ENCODE measurements around the gene RNF32. TPM values are rescaled to one million over a fixed set of nuclear protein-coding genes. Genes with fewer than 3 reads are reported as not detected.
"Not testable (repeated sequence)": the region's sequence is repeated elsewhere in the genome, so short reads cannot be mapped to it uniquely, and the experiment has no call there.

The RNF32 gene
- total RNA-seq, 1 donor from 2014 or later, result 1.8 TPM

- DNase-seq (ENCODE audit: low spot score), result no peak
Observed at GRCh38 chr7:156675721-156676120, 35.1 kb downstream of the RNF32 start.

- no peak for DNase-seq (ENCODE audit: low spot score)
Observed at GRCh38 chr7:156676263-156676662, 35.7 kb downstream of the RNF32 start.

- DNase-seq (ENCODE audit: low spot score), result no peak
Observed at GRCh38 chr7:156677374-156678054, 36.9 kb downstream of the RNF32 start.

DNA sequence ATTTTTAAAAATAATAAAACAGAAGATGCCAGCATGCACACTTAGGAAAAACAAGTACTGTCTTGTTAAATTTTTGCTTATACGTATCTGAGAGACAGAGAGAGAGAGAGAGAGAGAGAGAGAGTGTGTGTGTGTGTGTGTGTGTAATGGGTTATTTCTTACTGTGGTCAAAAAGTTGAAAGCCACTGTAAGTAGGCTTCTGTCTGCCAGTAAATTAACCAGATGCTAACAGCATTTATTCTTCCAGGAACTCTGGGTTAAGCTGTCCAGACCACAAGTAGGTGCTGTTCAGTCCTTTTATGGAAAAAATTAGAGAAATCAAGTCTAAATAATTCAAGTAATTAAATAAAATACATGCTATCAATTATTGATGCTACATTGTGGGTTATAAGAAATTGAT lies 39.7 kb downstream of the RNF32 start:
- no peak for DNase-seq (ENCODE audit: low spot score)

GRCh38 chr7:156682928-156683327 lies 42.4 kb downstream of the RNF32 start:
- DNase-seq (ENCODE audit: low spot score), result no peak

GRCh38 chr7:156684251-156684650 lies 43.7 kb downstream of the RNF32 start:
- DNase-seq (ENCODE audit: low spot score), result no peak

- no peak for DNase-seq (ENCODE audit: low spot score)
Observed at GRCh38 chr7:156684661-156685060, 44.1 kb downstream of the RNF32 start.

DNA sequence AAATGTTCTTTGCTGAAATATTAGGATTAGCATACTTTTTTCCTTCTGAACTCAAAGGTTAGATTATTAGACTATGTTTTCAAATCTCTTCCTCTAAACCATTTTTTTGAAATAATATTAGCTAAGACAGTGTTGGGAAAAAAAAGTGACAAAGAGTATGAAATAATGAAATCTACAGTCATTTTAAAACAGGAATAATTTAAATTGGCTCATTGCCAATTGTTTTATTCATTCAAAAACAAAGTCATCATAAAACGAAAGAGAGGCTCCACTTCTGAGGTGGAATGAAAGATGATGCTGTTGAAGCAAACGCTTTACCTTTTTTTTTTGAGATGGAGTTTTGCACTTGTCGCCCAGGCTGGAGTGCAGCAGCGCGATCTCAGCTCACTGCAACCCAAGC lies 51.2 kb downstream of the RNF32 start:
- no peak for DNase-seq (ENCODE audit: low spot score)

DNA sequence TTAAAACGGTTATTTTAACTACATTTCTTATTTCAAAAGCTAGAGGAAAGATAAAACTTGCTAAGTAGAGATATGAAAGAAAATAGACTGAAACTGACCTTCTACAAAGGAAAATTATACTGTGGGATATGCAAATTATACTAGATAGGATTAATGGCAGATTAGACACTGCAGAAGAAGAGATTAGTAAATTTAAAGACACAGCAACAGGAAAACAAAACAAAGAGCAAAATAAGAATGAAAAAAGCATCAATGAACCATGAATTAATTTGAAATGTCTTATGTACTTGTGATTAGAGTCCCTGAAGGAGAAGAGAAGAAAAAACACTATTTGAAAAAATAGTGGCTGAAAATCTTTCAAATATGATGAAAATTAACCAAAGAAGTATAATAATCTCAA lies 52.3 kb downstream of the RNF32 start:
- no peak for DNase-seq (ENCODE audit: low spot score)

DNA sequence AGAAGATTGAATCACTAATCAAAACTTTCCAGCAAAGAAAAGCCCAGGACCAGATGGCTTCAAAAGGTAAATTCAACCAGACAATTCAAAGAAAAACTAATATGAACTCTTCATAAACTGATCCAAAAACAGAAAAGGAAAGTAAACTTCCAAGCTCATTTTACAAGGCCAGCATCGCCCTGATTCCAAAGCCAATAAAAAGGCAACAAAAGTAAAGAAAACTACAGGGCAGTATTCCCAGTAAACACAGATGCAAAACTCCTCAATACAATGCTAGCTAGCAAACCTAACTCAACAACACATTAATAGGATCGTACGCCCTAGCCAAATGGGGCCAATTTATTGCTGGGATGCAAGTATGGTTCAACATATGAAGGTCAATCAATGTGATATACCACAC lies 53.1 kb downstream of the RNF32 start:
- DNase-seq (ENCODE audit: low spot score), result no peak

DNA sequence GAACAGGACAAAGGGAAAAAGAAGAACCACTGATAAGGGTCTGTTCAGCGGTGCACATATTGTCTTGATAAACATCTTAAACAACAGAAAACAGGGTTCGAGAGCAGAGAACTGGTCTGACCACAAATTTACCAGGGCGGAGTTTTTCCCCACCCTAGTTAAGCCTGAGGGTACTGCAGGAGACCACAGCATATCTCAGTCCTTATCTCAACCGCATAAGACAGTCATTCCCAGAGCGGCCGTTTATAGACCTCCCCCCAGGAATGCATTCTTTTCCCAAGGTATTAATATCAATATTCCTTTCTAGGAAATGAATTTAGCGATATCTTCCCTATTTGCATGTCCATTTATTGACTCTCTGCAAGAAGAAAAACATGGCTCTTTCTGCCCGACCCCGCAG lies 56.7 kb downstream of the RNF32 start:
- DNase-seq (ENCODE audit: low spot score), result not testable (repeated sequence)

DNA sequence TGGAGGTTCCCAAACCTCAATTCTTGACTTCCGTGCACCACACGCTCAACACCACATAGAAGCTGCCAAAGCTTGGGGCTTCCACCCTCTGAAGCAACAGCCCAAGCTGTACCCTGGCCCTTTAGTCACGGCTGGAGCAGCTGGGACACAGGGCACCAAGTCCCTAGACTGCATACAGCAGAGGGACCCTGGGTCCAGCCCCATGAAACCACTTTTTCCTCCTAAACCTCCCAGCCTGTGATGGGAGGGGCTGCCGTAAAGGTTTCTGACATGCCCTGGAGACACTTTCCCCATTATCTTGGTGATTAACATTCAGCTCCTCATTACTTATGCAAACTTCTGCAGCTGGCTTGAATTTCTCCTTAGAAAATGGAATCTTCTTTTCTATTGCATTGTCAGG lies 57.9 kb downstream of the RNF32 start:
- not testable (repeated sequence) for DNase-seq (ENCODE audit: low spot score)

GRCh38 chr7:156701787-156702186 lies 61.2 kb downstream of the RNF32 start:
- DNase-seq (ENCODE audit: low spot score), result not testable (repeated sequence)

DNA sequence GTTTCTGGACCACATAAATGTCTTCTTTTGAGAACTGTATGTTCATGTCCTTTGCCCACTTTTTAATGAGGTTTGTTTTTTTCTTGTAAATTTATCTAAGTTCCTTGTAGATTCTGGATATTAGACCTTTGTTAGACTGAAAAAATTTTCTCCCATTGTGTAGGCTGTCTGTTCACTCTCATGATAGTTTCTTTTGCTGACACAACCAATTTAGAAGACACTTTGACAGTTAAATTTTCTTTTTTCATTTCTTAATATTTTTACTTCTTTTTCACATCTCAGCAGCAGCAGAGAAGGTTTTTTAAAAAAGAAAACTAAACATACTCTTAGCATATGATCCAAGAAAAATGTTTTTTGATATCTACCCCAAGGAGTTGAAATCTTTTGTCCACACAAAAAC lies 61.8 kb downstream of the RNF32 start:
- DNase-seq (ENCODE audit: low spot score), result no peak

GRCh38 chr7:156703209-156703608 lies 62.6 kb downstream of the RNF32 start:
- DNase-seq (ENCODE audit: low spot score), result no peak

GRCh38 chr7:156703773-156704482 lies 63.4 kb downstream of the RNF32 start:
- DNase-seq (ENCODE audit: low spot score), result no peak

DNA sequence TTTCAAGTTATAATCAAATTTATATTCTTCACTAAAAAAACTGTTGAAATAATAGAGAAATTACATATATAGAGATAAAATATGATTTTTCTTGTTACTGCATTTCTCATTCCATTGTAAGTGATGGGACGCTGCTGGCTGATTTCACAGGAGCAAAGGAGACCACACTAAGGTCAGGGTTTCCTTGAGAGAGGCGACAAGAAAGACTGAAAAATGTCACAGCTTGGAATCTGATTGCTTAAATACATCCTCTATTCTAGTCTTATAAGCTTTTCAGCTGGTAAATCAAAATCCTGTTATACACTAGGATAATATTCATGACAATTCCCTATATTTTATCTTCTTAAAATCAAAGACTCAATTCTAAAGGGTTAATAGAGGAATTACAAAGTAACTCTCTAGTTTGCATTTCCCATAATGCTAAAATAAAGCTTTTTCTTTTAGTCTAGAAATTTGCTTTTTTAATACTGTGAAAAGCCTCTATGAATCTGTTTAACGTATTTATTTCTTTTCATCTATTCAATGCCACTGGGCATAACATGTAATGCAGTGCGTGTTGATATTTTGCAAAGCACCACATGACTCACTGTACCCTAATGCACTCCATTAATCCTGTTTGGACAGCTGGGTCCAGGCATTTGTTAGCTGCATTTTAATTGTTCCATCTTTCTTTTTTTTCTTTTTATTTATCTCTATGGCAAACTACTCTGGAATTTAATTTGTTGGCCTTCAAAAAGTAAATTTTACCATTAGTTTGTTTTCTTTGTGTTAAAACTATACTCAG lies 81.7 kb downstream of the RNF32 start:
- no peak for DNase-seq (ENCODE audit: low spot score)

DNA sequence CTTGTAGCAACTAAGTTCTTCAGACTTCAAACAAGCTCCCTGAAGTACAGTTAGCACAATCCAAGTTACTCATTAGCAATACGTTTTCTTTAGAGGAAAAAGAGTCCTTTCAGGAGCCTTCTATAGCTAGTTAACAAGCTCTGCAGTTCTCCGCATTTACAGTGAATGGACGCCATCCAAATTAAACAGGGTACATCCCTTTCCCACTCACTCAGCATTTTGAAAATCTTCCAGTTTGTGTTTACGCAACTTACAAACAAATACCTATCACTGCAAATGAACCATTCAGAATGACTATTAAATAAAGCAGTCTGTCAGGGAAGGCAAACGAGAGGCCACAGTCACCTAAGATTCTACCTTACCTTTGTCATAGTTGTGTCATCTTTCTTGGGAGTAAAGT lies 84.5 kb downstream of the RNF32 start:
- DNase-seq (ENCODE audit: low spot score), result no peak

DNA sequence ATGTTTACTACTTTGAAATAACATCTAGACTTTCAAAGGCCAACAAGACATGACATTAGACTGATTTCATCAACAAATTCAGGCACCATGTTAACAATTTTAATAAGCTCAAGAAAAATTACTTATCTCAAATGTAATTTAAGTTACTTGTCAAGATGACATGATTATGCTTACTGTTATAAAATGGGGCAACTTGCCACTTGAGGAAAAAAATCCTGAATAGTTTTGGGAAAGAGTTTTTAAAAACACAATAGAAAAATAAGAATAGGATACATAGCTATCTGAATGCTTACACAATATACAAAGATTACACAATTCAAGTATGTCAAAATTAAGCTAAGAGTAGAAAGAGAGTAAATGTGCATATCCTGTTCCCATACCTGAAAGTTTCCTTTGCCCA lies 85.4 kb downstream of the RNF32 start:
- no peak for DNase-seq (ENCODE audit: low spot score)
